Measurements from ENCODE around the gene WWOX. TPM values are rescaled to one million over a fixed set of nuclear protein-coding genes. Genes with fewer than 3 reads are reported as not detected.

WWOX gene
- total RNA-seq, 4 donors from 2014 or later, result 135 to 209 (median 159) TPM

DNA sequence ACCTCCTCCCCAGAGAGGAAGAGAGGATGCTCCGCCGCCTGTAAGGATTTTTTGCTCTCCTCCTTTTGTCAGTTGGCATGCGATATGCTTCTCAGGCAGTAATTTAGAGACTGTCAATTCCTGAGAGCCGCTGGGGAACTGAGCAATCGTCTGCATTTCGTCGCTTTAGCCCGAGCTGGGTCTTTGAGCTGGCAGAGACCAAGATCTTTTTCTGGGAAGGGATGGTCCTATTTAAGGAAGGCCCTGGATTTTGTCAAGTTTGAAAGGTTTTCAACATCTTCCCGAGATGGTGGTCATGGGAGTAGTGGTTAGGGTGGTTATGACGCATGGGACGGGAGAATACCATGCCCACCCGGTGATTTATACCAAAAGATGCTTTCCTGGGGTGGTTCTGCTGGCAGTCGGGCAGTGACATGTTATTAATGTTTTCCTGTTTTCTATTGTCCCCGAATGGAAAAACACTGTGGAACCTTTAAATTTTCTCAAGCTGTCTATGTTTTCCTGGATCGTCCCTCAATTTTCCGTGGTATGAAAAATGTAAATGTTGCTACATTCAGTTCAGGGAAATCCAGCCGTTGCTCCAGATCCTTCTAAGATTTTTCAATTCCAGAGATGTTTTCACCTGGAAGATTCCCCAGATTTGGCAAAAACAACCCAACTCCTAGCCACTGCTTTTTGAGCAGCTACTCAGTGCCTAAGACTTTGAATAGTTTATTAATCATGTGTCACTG is 914.6 kb downstream of the WWOX start:
- TF ChIP-seq POLR2A (IDR thresholded peaks at IDR 0.05), result no peak
- TF ChIP-seq, protein P1, sequence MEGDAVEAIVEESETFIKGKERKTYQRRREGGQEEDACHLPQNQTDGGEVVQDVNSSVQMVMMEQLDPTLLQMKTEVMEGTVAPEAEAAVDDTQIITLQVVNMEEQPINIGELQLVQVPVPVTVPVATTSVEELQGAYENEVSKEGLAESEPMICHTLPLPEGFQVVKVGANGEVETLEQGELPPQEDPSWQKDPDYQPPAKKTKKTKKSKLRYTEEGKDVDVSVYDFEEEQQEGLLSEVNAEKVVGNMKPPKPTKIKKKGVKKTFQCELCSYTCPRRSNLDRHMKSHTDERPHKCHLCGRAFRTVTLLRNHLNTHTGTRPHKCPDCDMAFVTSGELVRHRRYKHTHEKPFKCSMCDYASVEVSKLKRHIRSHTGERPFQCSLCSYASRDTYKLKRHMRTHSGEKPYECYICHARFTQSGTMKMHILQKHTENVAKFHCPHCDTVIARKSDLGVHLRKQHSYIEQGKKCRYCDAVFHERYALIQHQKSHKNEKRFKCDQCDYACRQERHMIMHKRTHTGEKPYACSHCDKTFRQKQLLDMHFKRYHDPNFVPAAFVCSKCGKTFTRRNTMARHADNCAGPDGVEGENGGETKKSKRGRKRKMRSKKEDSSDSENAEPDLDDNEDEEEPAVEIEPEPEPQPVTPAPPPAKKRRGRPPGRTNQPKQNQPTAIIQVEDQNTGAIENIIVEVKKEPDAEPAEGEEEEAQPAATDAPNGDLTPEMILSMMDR (IDR thresholded peaks at IDR 0.05), result no peak
- Histone ChIP-seq H3K4me1 (peaks cover 9% of the 10 kb centered on the region in 2 donors), H3K27ac (no peak overlapping the region), H3K9me3 (no peaks in the 10 kb centered on the region), H3K27me3 (no peaks in the 10 kb centered on the region), H3K36me3 (no peaks in the 10 kb centered on the region), H3K4me3 (replicated peaks in 1 of 3) (no peak overlapping the region)
- intact Hi-C loops (cut with DNase I), result no loop called here
- 80% methylated on average over 17 of the region's 17 CpGs for WGBS, 2 donors
- DNase-seq, result no peak

DNA sequence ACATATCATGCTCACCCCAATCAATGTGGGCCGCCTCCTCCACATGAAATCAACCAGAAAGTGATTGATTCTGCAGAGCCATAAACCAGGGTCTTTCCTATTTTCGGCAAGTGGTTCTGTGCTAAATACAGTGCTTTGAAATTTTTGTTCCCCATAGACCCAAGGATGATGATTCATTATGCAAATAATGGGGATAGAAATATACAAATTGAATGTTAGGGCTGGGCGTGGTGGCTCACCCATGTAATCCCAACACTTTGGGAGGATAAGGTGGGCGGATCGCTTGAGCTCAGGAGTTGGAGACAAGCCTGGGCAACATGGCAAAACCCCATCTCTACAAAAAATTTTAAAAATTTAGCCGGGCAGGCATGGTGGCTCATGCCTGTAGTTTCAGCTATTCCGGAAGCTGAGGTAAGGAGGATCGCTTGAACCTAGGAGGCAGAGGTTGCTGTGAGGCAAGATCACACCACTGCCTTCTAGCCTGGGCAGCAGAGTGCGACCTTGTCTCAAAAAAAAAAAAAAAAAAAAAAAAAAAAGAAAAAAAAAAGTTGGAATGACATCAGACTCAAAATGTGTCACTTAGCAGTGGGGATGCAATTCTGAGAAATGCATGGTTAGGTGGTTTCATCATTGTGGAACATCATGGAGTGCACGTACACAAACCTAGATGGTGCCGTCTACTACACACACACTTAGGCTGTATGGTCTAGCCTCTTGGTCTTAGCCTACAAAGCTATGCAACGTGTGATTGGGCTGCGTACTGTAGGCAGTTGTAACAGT is 919.4 kb downstream of the WWOX start:
- whole genome bisulfite sequencing, 2 donors, result 94 to 95% methylated on average over 13 of the region's 13 CpGs
- no peak overlapping the region for H3K27ac ChIP-seq
- no peaks in the 10 kb centered on the region for H3K4me1 ChIP-seq
- no peaks in the 10 kb centered on the region for H3K9me3 ChIP-seq
- H3K4me3 ChIP-seq (replicated peaks in 1 of 3), result no peak overlapping the region
- intact Hi-C loops (cut with DNase I), result no loop called here
- no peak for TF ChIP-seq POLR2A (IDR thresholded peaks at IDR 0.05)
- TF ChIP-seq, protein P1 (IDR thresholded peaks at IDR 0.05), result no peak
- H3K36me3 ChIP-seq, result no peaks in the 10 kb centered on the region
- H3K27me3 ChIP-seq, result no peaks in the 10 kb centered on the region
- DNase-seq, result no peak

DNA sequence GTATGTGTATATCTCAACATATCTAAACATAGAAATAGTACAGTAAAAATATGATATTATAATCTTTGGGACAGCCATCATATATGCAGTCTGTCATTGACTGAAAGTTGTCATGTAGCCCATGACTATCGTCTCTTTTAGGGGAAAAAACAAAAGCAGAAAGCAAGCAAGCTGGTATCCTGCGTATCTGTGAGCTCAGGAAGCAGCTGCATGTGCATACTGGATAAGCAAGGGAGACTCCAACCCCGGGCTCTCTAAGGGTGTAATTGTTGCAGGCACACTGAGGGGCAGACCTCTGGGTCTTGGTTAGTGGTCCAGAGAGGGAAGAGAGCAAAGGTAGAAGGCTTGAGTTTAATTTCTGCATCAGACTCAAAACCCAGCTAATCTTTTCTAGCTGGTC is 920.0 kb downstream of the WWOX start:
- H3K9me3 ChIP-seq, result no peaks in the 10 kb centered on the region
- no peak for DNase-seq

DNA sequence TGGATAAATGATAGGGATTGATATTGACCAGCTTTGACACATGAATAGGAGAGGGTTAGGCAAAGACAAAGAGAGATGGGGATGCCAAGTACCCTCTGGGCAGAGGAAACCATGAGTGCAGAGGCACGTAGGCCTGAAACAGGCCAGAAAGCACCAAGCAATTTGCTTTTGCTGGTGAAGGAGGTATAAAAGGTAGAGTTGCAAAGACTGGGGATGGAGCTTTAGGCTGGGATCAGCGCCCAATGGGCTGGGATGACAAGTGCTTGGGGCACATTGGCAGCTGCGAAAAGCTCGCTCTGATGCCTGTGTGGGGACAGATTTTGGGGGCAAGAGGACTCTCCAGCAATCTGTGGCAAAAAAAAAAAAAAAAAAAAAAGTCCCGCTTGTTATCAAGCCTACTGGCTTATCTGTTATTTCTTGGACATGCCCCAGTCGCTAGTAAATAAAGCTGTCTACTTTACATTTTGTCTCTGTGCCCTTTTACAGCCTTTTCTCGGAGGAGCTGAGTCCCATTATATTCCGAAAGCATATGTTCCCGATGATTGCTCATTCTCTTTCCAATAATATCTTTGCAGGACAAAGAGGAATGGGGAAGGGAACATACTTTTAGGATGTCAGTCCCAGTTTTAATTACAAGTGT is 922.7 kb downstream of the WWOX start:
- no peaks in the 10 kb centered on the region for H3K36me3 ChIP-seq
- no peak overlapping the region for H3K4me3 ChIP-seq (replicated peaks in 1 of 3)
- H3K27me3 ChIP-seq, result no peaks in the 10 kb centered on the region
- WGBS, 2 donors, result 91 to 95% methylated on average over 9 of the region's 9 CpGs
- TF ChIP-seq, protein P1 (IDR thresholded peaks at IDR 0.05), result no peak
- no peak for TF ChIP-seq POLR2A (IDR thresholded peaks at IDR 0.05)
- intact Hi-C loops (cut with DNase I), result no loop called here
- H3K4me1 ChIP-seq, result no peaks in the 10 kb centered on the region
- no peaks in the 10 kb centered on the region for H3K9me3 ChIP-seq
- DNase-seq, result no peak
- H3K27ac ChIP-seq, result no peak overlapping the region

More for the DNA sequence above, 920.0 kb downstream of the WWOX start:
- intact Hi-C loops (cut with DNase I), result no loop called here
- no peak overlapping the region for H3K4me3 ChIP-seq (replicated peaks in 1 of 3)
- no peaks in the 10 kb centered on the region for H3K27me3 ChIP-seq
- TF ChIP-seq, protein P1 (IDR thresholded peaks at IDR 0.05), result no peak
- TF ChIP-seq POLR2A (IDR thresholded peaks at IDR 0.05), result no peak
- WGBS, 2 donors, result 52 to 79% methylated on average over 3 of the region's 3 CpGs
- no peak overlapping the region for H3K27ac ChIP-seq
- H3K4me1 ChIP-seq, result no peaks in the 10 kb centered on the region
- H3K36me3 ChIP-seq, result no peaks in the 10 kb centered on the region

All from thyroid gland (tissue), 4 donors.